Uterus (tissue), 4 donors: ENCODE results near the gene UGT2A2. TPM values are rescaled to one million over a fixed set of nuclear protein-coding genes. Genes with fewer than 3 reads are reported as not detected.
"Not testable (repeated sequence)": the region's sequence is repeated elsewhere in the genome, so short reads cannot be mapped to it uniquely, and the experiment has no call there.

Source experiments
- DNase-seq, 2 donors: peaks; one replicate each; pipeline ENCODE4 v3.0.0-alpha.2; 2019 to 2020
- H3K27ac ChIP-seq, 2 donors: fragments of 200-600 bp; sonication (generic); 1 replicate in 1 of 2; 2 replicates in 1 of 2; pipeline ENCODE4 v1.5.1; 2016 to 2018
- H3K27me3 ChIP-seq, 2 donors: fragments of 200-600 bp; sonication (generic); one replicate each; pipeline ENCODE4 v1.5.1; 2018 to 2019; ENCODE audit warnings: control low read depth in 1 of 2
- H3K36me3 ChIP-seq, 2 donors: fragments of 200-600 bp; sonication (generic); one replicate each; pipeline ENCODE4 v1.5.1; 2019; ENCODE audit warnings: control low read depth in 1 of 2
- H3K4me1 ChIP-seq, 2 donors: fragments of 200-600 bp; sonication (generic); one replicate each; pipeline ENCODE4 v1.5.1; 2018 to 2019; ENCODE audit warnings: control low read depth in 1 of 2
- H3K4me3 ChIP-seq, 2 donors: fragments of 200-600 bp; sonication (generic); 1 replicate in 1 of 2; 2 replicates in 1 of 2; pipeline ENCODE4 v1.5.1; 2018 to 2019; ENCODE audit warnings: mild to moderate bottlenecking in 1 of 2
- H3K9me3 ChIP-seq, 2 donors: fragments of 200-600 bp; sonication (generic); one replicate each; pipeline ENCODE4 v1.5.1; 2019; ENCODE audit warnings: control low read depth in 1 of 2
- POLR2A ChIP-seq, 2 donors: fragments of 450-650 bp; IDR thresholded peaks; one replicate each; pipeline ENCODE4 v1.6.1; 2016; ENCODE audit warnings: antibody characterized with exemption in 2 of 2, mild to moderate bottlenecking in 1 of 2, moderate library complexity in 1 of 2
- intact Hi-C: fragments of 100-400 bp; cut with DNase I; formaldehyde crosslinking; loops from one replicate; pipeline ENCODE4 v1.15.1; 2023; ENCODE audit warnings: low total_unique reads
- total RNA-seq, 4 donors: library from RNA; depleted of rRNA in 3 of 4; stranded (reverse); fragments of >200 nt in 3 of 4; gene quantifications; one replicate each; pipeline versions ENCODE4 v1.1.0 to v1.2.4, GENCODE V29; 2014 to 2023
- TF ChIP-seq, protein P1 (sequence below), 4 experiments: fragments of 200-600 bp in 2 of 4; fragments of 450-650 bp in 2 of 4; sonication (generic) in 2 of 4; IDR thresholded peaks; one replicate each; pipeline ENCODE4 v1.5.1; 2016 to 2019; ENCODE audit warnings: antibody characterized with exemption in 4 of 4, mild to moderate bottlenecking in 2 of 4, moderate library complexity in 1 of 4
- donor health status: DM: yes; HTN: yes; CAD: no.

Gene UGT2A2
- under 1 TPM in 1 of 4 donors, not detected in 3; 0.21 TPM for total RNA-seq

DNA sequence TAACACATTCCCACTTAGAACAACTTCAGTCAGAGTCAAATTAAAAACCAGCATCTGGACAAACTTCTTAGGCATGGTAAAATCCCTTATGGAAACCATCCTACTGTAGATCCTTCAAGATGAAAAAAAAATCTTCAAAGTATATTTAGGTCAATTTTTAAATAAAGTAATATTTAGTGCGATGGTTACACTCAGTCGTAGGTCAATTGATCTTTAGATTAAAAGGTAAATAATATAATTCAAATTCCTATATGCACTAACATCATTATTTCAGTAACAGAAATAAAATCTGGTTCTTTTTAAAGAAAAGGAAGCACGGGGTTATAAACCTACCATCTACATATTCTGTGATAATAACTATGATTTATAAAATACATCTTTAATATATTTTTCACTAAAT is at the start of gene UGT2A2:
Gene UGT2A2 (minus strand): TSS at position 101 of the 400 bp plus-strand sequence. CDS start 2 bp downstream, at position 99.
- Histone ChIP-seq H3K27me3 (no peaks in the 10 kb centered on the region), H3K36me3 (no peaks in the 10 kb centered on the region), H3K27ac (no peak within 1 kb of the TSS), H3K9me3 (no peaks in the 10 kb centered on the region), H3K4me1 (no peaks in the 10 kb centered on the region), H3K4me3 (no peak within 1 kb of the TSS)
- DNase-seq, result no peak
- TF ChIP-seq, protein P1, sequence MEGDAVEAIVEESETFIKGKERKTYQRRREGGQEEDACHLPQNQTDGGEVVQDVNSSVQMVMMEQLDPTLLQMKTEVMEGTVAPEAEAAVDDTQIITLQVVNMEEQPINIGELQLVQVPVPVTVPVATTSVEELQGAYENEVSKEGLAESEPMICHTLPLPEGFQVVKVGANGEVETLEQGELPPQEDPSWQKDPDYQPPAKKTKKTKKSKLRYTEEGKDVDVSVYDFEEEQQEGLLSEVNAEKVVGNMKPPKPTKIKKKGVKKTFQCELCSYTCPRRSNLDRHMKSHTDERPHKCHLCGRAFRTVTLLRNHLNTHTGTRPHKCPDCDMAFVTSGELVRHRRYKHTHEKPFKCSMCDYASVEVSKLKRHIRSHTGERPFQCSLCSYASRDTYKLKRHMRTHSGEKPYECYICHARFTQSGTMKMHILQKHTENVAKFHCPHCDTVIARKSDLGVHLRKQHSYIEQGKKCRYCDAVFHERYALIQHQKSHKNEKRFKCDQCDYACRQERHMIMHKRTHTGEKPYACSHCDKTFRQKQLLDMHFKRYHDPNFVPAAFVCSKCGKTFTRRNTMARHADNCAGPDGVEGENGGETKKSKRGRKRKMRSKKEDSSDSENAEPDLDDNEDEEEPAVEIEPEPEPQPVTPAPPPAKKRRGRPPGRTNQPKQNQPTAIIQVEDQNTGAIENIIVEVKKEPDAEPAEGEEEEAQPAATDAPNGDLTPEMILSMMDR (IDR thresholded peaks at IDR 0.05), result no peak
- TF ChIP-seq POLR2A (IDR thresholded peaks at IDR 0.05), result no peak
- intact Hi-C loops, result no loop called here

DNA sequence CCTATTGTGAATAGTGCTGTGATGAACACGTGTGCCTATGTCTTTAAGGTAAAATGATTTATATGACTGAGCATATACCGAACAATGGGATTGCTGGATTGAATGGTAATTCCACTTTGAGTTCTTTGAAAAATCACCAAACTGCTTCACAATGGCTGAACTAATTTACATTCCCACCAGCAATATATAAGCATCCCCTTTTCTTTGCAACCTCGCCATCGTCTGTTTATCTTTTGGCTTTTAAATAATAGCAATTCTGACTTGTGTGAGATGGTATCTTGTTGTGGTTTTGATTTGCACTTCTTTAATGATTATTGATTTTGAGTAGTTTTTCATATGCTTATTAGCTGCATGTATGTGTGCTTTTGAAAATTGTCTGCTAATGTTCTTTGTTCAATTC is 45.4 kb upstream of the UGT2A2 start:
- no peak for TF ChIP-seq POLR2A (IDR thresholded peaks at IDR 0.05)
- TF ChIP-seq, protein P1 (IDR thresholded peaks at IDR 0.05), result no peak
- Histone ChIP-seq H3K27ac (no peak overlapping the region), H3K9me3 (no peaks in the 10 kb centered on the region), H3K4me1 (no peaks in the 10 kb centered on the region), H3K36me3 (no peaks in the 10 kb centered on the region), H3K4me3 (no peak overlapping the region), H3K27me3 (no peaks in the 10 kb centered on the region)
- DNase-seq, result no peak
- intact Hi-C loops, result no loop called here

DNA sequence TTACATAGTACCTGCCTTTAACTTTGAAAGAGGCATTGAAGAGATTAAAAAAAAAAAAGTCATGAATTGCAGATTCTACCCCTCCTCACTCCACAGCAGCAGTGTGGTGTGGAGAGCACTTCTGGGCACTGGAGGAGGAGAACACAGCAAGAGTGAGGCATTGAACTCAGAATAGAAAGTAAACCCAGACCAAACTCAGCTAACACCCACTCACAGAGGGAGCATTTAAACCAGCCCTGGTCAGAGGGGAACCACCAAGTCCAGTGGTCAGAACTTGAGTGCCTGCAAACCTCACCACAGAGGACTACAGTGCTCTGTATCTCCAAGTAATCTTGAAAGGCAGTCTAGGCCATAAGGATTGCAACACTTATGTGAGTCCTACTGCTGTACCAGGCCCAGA is 29.2 kb upstream of the UGT2A2 start:
- H3K9me3 ChIP-seq, result no peaks in the 10 kb centered on the region
- intact Hi-C loops, result no loop called here
- no peak overlapping the region for H3K27ac ChIP-seq
- H3K27me3 ChIP-seq, result no peaks in the 10 kb centered on the region
- no peaks in the 10 kb centered on the region for H3K4me1 ChIP-seq
- H3K36me3 ChIP-seq, result no peaks in the 10 kb centered on the region
- no peak for DNase-seq
- H3K4me3 ChIP-seq, result no peak overlapping the region
- TF ChIP-seq POLR2A (IDR thresholded peaks at IDR 0.05), result no peak
- TF ChIP-seq, protein P1 (IDR thresholded peaks at IDR 0.05), result no peak

DNA sequence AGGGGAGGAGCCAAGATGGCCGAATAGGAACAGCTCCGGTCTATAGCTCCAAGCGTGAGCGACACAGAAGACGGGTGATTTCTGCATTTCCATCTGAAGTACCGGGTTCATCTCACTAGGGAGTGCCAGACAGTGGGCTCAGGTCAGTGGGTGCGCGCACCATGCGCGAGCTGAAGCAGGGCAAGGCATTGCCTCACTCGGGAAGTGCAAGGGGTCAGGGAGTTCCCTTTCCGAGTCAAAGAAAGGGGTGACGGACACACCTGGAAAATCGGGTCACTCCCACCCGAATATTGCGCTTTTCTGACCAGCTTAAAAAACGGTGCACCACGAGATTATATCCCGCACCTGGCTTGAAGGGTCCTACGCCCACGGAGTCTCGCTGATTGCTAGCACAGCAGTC is 24.6 kb upstream of the UGT2A2 start:
- H3K27ac ChIP-seq, H3K4me1 ChIP-seq, intact Hi-C loops, DNase-seq, H3K27me3 ChIP-seq, H3K4me3 ChIP-seq, H3K36me3 ChIP-seq, H3K9me3 ChIP-seq: not testable (repeated sequence)

DNA sequence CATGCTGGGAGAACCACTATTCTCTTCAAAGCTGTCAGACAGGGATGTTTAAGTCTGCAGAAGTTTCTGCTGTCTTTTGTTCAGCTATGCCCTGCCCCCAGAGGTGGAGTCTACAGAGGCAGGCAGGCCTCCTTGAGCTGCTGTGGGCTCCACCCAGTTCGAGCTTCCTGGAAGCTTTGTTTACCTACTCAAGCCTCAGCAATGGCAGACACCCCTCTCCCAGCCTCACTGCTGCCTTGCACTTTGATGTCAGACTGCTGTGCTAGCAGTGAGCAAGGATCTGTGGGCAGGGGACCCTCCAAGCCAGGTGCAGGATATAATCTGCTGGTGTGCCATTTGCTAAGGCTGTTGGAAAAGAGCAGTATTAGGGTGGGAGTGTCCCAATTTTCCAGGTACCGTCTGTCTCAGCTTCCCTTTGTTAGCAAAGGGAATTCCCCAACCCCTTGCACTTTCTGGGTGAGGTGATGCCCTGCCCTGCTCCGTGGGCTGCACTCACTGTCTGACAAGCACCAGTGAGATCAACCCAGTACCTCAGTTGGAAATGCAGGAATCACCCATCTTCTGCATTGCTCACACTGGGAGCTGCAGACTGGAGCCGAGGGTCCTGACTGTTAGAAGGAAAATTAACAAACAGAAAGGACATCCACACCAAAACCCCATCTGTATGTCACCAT is 21.8 kb upstream of the UGT2A2 start:
- intact Hi-C loops, DNase-seq: not testable (repeated sequence)

DNA sequence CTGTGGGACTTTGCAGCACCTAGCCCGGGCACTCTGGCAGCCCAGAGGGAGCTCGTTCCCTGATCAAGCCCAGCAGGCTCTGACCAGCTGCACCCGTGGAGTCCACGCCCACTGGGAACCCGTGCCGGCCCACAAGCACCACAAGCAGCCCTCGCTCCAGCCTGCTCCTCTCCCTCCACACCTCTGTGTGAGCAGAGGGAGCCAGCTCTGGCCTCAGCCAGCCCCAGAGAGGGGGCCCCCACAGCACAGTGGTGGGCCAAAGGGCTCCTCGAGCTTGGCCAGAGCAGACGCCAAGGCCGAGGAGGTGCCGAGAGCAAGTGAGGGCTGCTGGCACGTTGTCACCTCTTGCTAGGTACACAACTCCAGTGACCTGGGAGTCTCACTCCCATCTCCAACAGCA is 18.7 kb upstream of the UGT2A2 start:
- no peaks in the 10 kb centered on the region for H3K9me3 ChIP-seq
- intact Hi-C loops, result no loop called here
- H3K27ac ChIP-seq, result no peak overlapping the region
- TF ChIP-seq, protein P1 (IDR thresholded peaks at IDR 0.05), result no peak
- TF ChIP-seq POLR2A (IDR thresholded peaks at IDR 0.05), result no peak
- DNase-seq, result no peak
- no peaks in the 10 kb centered on the region for H3K27me3 ChIP-seq
- no peaks in the 10 kb centered on the region for H3K36me3 ChIP-seq
- H3K4me3 ChIP-seq, result no peak overlapping the region
- H3K4me1 ChIP-seq, result no peaks in the 10 kb centered on the region

More for the DNA sequence above, 21.8 kb upstream of the UGT2A2 start:
- H3K4me1 ChIP-seq, H3K27ac ChIP-seq, H3K27me3 ChIP-seq, H3K9me3 ChIP-seq, H3K36me3 ChIP-seq, H3K4me3 ChIP-seq: not testable (repeated sequence)
